SK-N-SH (cell line): ENCODE results near the gene PTPRK.

Experiments
- CTCF ChIP-seq: fragments of 200-600 bp; sonication (generic); IDR thresholded peaks from 2 replicates; pipeline ENCODE4 v1.6.1; 2017; ENCODE audit warnings: antibody characterized with exemption, mild to moderate bottlenecking, moderate library complexity
- EP300 ChIP-seq, 2 experiments: IDR thresholded peaks; 2 replicates each; pipeline versions ENCODE4 v1.4.0 to v1.6.1; 2012; ENCODE audit warnings: borderline replicate concordance in 1 of 2, low read depth in 1 of 2, low read length in 1 of 2
- NRF1 ChIP-seq: IDR thresholded peaks from 2 replicates; pipeline ENCODE4 v1.6.1; 2012; ENCODE audit warnings: low read depth, mild to moderate bottlenecking, low read length
- RFX5 ChIP-seq: IDR thresholded peaks from 2 replicates; pipeline ENCODE4 v1.6.1; 2012; ENCODE audit warnings: mild to moderate bottlenecking, improper control_type of control experiment, low read length

- no peak for TF ChIP-seq EP300 (IDR thresholded peaks at IDR 0.05; ENCODE audit: borderline replicate concordance in 1 of 2, low read depth in 1 of 2, low read length in 1 of 2)
- no peak for TF ChIP-seq RFX5
- TF ChIP-seq CTCF: no peak
- TF ChIP-seq NRF1: no peak
Measured at GRCh38 chr6:127932708-127933107, 587.7 kb downstream of the PTPRK start.
